ENCODE data around the gene OR9A2. TPM values are rescaled to one million over a fixed set of nuclear protein-coding genes. Genes with fewer than 3 reads are reported as not detected.

The OR9A2 gene
- polyA plus RNA-seq, 3 donors: not detected

GRCh38 chr7:143023047-143023446 is 3.9 kb downstream of the OR9A2 start:
- Mint-ChIP-seq H3K27ac (no peak overlapping the region), H3K36me3 (peaks cover 0 to 2% of the 10 kb centered on the region in 2 donors), H3K4me1 (peaks cover 2% of the 10 kb centered on the region), H3K4me3 (no peak overlapping the region), H3K9me3 (peaks cover 4 to 10% (median 5%) of the 10 kb centered on the region in 7 donors), H3K27me3 (ENCODE audit: low read depth in 3 of 3) (peaks cover 0 to 2% (median 2%) of the 10 kb centered on the region in 3 donors)
- no peak for TF ChIP-seq CTCF (IDR thresholded peaks at IDR 0.05)
- no peak for DNase-seq
- H3K9ac ChIP-seq (ENCODE audit: insufficient read depth, low read length, poor library complexity, severe bottlenecking): no peak overlapping the region
- no peaks in the 10 kb centered on the region for H3K79me2 ChIP-seq (ENCODE audit: insufficient read depth, low read length)
- H4K20me1 ChIP-seq (ENCODE audit: insufficient read depth, low read length): no peaks in the 10 kb centered on the region
- no peak overlapping the region for H3K4me3 ChIP-seq (replicated peaks in 1 of 3; ENCODE audit: low read depth in 2 of 3, low read length in 3 of 3)
- H3K4me1 ChIP-seq (ENCODE audit: control insufficient read depth in 1 of 2, insufficient read depth in 2 of 2, low read length in 2 of 2): no peaks in the 10 kb centered on the region
- no peaks in the 10 kb centered on the region for H3K9me3 ChIP-seq (replicated peaks in 1 of 2; ENCODE audit: control insufficient read depth in 1 of 2, insufficient read depth in 1 of 2, low read length in 2 of 2)
- H3K27me3 ChIP-seq (ENCODE audit: control insufficient read depth in 2 of 2, insufficient read depth in 2 of 2, low read length in 2 of 2): no peaks in the 10 kb centered on the region
- intact Hi-C loops (cut with micrococcal nuclease): no loop called here
- H3K4me2 ChIP-seq (replicated peaks; ENCODE audit: extremely low read depth, low read length, poor library complexity, severe bottlenecking): no peak overlapping the region
- no peaks in the 10 kb centered on the region for H3K36me3 ChIP-seq (replicated peaks in 1 of 2; ENCODE audit: control insufficient read depth in 1 of 2, insufficient read depth in 2 of 2, low read length in 2 of 2)
- H3K27ac ChIP-seq (ENCODE audit: low read depth in 1 of 2, low read length in 2 of 2): no peak overlapping the region
- H2AFZ ChIP-seq (ENCODE audit: insufficient read depth, low read depth, low read length, poor library complexity, severe bottlenecking): no peak overlapping the region

DNA sequence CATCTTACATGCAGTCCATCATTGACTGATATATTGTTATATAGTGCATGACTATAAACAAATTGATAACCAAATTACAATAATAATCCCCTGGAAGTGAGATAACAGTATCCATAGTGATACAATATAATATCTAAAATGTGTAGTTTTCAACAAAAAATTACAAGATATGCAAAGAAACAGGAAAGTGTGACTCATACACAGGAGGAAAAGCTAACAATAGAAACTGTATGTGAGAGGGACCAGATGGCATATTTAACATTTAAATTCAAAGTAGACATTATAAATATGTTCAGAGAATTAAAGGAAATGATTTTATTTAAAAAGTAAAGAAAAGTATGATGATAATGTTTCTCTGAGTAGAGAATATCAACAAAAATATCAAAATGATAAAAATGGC is 8.0 kb downstream of the OR9A2 start:
- peaks cover 2 to 3% (median 2%) of the 10 kb centered on the region in 3 donors for H3K27me3 Mint-ChIP-seq (ENCODE audit: low read depth in 3 of 3)
- no peak for TF ChIP-seq CTCF (IDR thresholded peaks at IDR 0.05)
- H3K9ac ChIP-seq (ENCODE audit: insufficient read depth, low read length, poor library complexity, severe bottlenecking): no peak overlapping the region
- H4K20me1 ChIP-seq (ENCODE audit: insufficient read depth, low read length): no peaks in the 10 kb centered on the region
- H3K36me3 Mint-ChIP-seq: peaks cover 0 to 2% of the 10 kb centered on the region in 2 donors
- peaks cover 2 to 7% (median 5%) of the 10 kb centered on the region in 7 donors for H3K9me3 Mint-ChIP-seq
- H3K4me3 Mint-ChIP-seq: no peak overlapping the region
- intact Hi-C loops (cut with micrococcal nuclease): no loop called here
- H3K27ac Mint-ChIP-seq: no peak overlapping the region
- peaks cover 2% of the 10 kb centered on the region for H3K4me1 Mint-ChIP-seq
- H3K79me2 ChIP-seq (ENCODE audit: insufficient read depth, low read length): no peaks in the 10 kb centered on the region
- H2AFZ ChIP-seq (ENCODE audit: insufficient read depth, low read depth, low read length, poor library complexity, severe bottlenecking): no peak overlapping the region
- DNase-seq: no peak
- H3K4me3 ChIP-seq (replicated peaks in 1 of 3; ENCODE audit: low read depth in 2 of 3, low read length in 3 of 3): no peak overlapping the region
- no peak overlapping the region for H3K27ac ChIP-seq (ENCODE audit: low read depth in 1 of 2, low read length in 2 of 2)
- H3K27me3 ChIP-seq (ENCODE audit: control insufficient read depth in 2 of 2, insufficient read depth in 2 of 2, low read length in 2 of 2): no peaks in the 10 kb centered on the region
- H3K36me3 ChIP-seq (replicated peaks in 1 of 2; ENCODE audit: control insufficient read depth in 1 of 2, insufficient read depth in 2 of 2, low read length in 2 of 2): no peaks in the 10 kb centered on the region
- H3K4me2 ChIP-seq (replicated peaks; ENCODE audit: extremely low read depth, low read length, poor library complexity, severe bottlenecking): no peak overlapping the region
- H3K4me1 ChIP-seq (ENCODE audit: control insufficient read depth in 1 of 2, insufficient read depth in 2 of 2, low read length in 2 of 2): no peaks in the 10 kb centered on the region
- H3K9me3 ChIP-seq (replicated peaks in 1 of 2; ENCODE audit: control insufficient read depth in 1 of 2, insufficient read depth in 1 of 2, low read length in 2 of 2): no peaks in the 10 kb centered on the region

Data from CD14-positive monocyte (primary cell).